ENCODE measurements around the gene RPL5.

DNA sequence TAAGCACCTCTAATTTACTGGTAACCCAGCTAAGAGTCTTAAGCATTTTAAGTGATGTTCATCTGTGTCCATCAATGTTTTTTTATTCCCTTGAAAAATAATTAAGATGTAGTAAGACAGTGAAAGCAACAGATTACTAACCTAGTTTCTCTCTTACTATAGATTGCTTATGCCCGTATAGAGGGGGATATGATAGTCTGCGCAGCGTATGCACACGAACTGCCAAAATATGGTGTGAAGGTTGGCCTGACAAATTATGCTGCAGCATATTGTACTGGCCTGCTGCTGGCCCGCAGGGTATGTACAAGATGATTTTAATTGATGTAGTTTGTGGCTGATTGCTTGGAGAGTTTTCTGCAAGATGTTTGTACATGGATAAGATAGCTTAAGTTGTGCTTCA, 2.8 kb downstream of the RPL5 start:
- no peak for TF ChIP-seq CTCF (IDR thresholded peaks at IDR 0.05)
- TF ChIP-seq POLR2A (IDR thresholded peaks at IDR 0.05; ENCODE audit: low read depth), result no peak
